Erythroblast (primary cell): ENCODE data around the gene ARL8B.

Experiments used
- GATA1 ChIP-seq: IDR thresholded peaks from 2 replicates; pipeline ENCODE4 v1.6.1; 2011; ENCODE audit warnings: low read depth, mild to moderate bottlenecking, control low read depth, low read length, moderate library complexity
- POLR2A ChIP-seq: IDR thresholded peaks from 2 replicates; pipeline ENCODE4 v1.6.1; 2011; ENCODE audit warnings: mild to moderate bottlenecking, low read length

- TF ChIP-seq POLR2A, result no peak
- TF ChIP-seq GATA1, result no peak
Measured at GRCh38 chr3:5186089-5186857, 64.2 kb downstream of the ARL8B start.
